ENCODE measurements around the gene KDM4C.

- TF ChIP-seq, protein P1, sequence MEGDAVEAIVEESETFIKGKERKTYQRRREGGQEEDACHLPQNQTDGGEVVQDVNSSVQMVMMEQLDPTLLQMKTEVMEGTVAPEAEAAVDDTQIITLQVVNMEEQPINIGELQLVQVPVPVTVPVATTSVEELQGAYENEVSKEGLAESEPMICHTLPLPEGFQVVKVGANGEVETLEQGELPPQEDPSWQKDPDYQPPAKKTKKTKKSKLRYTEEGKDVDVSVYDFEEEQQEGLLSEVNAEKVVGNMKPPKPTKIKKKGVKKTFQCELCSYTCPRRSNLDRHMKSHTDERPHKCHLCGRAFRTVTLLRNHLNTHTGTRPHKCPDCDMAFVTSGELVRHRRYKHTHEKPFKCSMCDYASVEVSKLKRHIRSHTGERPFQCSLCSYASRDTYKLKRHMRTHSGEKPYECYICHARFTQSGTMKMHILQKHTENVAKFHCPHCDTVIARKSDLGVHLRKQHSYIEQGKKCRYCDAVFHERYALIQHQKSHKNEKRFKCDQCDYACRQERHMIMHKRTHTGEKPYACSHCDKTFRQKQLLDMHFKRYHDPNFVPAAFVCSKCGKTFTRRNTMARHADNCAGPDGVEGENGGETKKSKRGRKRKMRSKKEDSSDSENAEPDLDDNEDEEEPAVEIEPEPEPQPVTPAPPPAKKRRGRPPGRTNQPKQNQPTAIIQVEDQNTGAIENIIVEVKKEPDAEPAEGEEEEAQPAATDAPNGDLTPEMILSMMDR (IDR thresholded peaks at IDR 0.05; ENCODE audit: insufficient read depth, low read length, poor library complexity, severe bottlenecking): no peak
- TF ChIP-seq EZH2phosphoT487 (conservative IDR thresholded peaks at IDR 0.05; ENCODE audit: low read length): no peak
These were observed 185.5 kb downstream of the KDM4C start for GRCh38 chr9:6943293-6943692.

Measured in SU-DHL-6 (cell line).